ENCODE results near the gene GFY.
A peak's percentile ranks its signal among the peaks of the same experiment; 100 is the strongest.

DNA sequence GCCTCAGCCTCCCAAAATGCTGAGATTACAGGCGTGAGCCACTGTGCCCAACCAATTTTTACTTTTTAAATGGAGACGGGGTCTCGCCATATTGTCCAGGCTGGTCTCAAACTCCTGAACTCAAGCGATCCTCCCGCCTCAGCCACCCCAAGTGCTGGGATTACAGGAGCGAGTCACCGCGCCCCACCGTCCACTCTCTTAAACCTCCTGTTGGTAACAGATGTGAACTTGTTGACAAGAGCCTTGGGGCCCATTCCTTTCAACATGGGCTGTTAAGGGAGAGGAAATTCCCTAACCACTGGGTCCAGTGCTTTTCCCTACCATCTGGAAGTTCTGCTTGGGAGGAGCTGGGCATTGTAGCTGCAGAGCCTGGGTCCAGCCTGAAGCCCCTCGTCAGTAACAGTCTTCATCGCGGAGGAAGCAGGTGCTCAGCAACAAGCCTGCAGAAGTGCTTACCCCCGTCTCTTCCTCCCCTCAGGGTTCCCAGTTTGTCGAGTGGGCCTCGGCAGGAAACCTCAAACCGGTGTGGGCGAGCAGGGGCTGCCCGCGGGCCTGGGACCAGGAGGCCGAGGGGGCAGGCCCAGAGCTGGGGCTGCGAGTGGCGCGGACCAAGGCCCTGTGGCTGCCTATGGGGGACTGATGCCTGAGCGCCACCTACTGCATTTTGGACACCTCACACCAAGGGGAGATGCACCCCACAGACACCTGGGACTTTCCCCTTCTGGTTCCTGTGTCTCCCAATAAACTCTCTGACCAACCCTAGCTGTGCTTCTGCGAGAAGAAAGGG lies 44.8 kb downstream of the GFY start:
- TF ChIP-seq EZH2phosphoT487 (IDR thresholded peaks at IDR 0.05; ENCODE audit: low read length) = no peak
- TF ChIP-seq, protein P1, sequence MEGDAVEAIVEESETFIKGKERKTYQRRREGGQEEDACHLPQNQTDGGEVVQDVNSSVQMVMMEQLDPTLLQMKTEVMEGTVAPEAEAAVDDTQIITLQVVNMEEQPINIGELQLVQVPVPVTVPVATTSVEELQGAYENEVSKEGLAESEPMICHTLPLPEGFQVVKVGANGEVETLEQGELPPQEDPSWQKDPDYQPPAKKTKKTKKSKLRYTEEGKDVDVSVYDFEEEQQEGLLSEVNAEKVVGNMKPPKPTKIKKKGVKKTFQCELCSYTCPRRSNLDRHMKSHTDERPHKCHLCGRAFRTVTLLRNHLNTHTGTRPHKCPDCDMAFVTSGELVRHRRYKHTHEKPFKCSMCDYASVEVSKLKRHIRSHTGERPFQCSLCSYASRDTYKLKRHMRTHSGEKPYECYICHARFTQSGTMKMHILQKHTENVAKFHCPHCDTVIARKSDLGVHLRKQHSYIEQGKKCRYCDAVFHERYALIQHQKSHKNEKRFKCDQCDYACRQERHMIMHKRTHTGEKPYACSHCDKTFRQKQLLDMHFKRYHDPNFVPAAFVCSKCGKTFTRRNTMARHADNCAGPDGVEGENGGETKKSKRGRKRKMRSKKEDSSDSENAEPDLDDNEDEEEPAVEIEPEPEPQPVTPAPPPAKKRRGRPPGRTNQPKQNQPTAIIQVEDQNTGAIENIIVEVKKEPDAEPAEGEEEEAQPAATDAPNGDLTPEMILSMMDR (IDR thresholded peaks at IDR 0.05; ENCODE audit: low read length) = peak; percentile 35
